NCI-H1417 treated with DMSO at 0.1 percent for 48 hours (cell line): Measurements from ENCODE around the gene GAPVD1.
A peak's percentile ranks its signal among the peaks of the same experiment; 100 is the strongest.
"Not testable (repeated sequence)": the region's sequence is repeated elsewhere in the genome, so short reads cannot be mapped to it uniquely, and the experiment has no call there.

Experiments
- DNase-seq: peaks from one replicate; lab custom pipeline; 2025; lab: John Stamatoyannopoulos, UW

The GAPVD1 gene

GRCh38 chr9:125261501-125262293 lies at the start of gene GAPVD1:
Gene GAPVD1, plus strand, starts transcription at chr9:125261826. Its CDS starts 37,096 bp downstream, at chr9:125298922.
- DNase-seq: peak; percentile 40

- no peak for DNase-seq
Observed at GRCh38 chr9:125214186-125214585, 47.4 kb upstream of the GAPVD1 start.

- DNase-seq: no peak
Observed at GRCh38 chr9:125218621-125219020, 43.0 kb upstream of the GAPVD1 start.

GRCh38 chr9:125224858-125225257 lies 36.8 kb upstream of the GAPVD1 start:
- not testable (repeated sequence) for DNase-seq

- no peak for DNase-seq
Observed at GRCh38 chr9:125227761-125228160, 33.9 kb upstream of the GAPVD1 start.

- no peak for DNase-seq
Observed at GRCh38 chr9:125233678-125234077, 27.9 kb upstream of the GAPVD1 start.

- DNase-seq: not testable (repeated sequence)
Observed at GRCh38 chr9:125234099-125234498, 27.5 kb upstream of the GAPVD1 start.

GRCh38 chr9:125235804-125236519 lies 25.7 kb upstream of the GAPVD1 start:
- DNase-seq: no peak

- not testable (repeated sequence) for DNase-seq
Observed at GRCh38 chr9:125236520-125237159, 25.0 kb upstream of the GAPVD1 start.

GRCh38 chr9:125238127-125238914 lies 23.3 kb upstream of the GAPVD1 start:
- DNase-seq: no peak

- no peak for DNase-seq
Observed at GRCh38 chr9:125238915-125239446, 22.6 kb upstream of the GAPVD1 start.

GRCh38 chr9:125239631-125240597 lies 21.7 kb upstream of the GAPVD1 start:
- no peak for DNase-seq

GRCh38 chr9:125240649-125240999 lies 21.0 kb upstream of the GAPVD1 start:
- no peak for DNase-seq

GRCh38 chr9:125241000-125241862 lies 20.4 kb upstream of the GAPVD1 start, which contains the start of gene HSPA5:
Gene HSPA5, minus strand, starts transcription at chr9:125241343. Its CDS starts 217 bp downstream, at chr9:125241126.
- peak; percentile 98 for DNase-seq

GRCh38 chr9:125241863-125242739 lies 19.5 kb upstream of the GAPVD1 start:
- DNase-seq: no peak

GRCh38 chr9:125243792-125244260 lies 17.8 kb upstream of the GAPVD1 start:
- DNase-seq: no peak

GRCh38 chr9:125246261-125246667 lies 15.4 kb upstream of the GAPVD1 start:
- DNase-seq: no peak

- no peak for DNase-seq
Observed at GRCh38 chr9:125254231-125254630, 7.4 kb upstream of the GAPVD1 start.
